Spleen (tissue), 13 donors: ENCODE data around the gene MAN1B1. TPM values are rescaled to one million over a fixed set of nuclear protein-coding genes. Genes with fewer than 3 reads are reported as not detected.

Source experiments
- DNase-seq: peaks from one replicate; pipeline ENCODE4 v3.0.0-alpha.2; 2020
- H3K27ac ChIP-seq, 8 donors: fragments of 200-600 bp; sonication (generic) in 7 of 8; 1 replicate in 4 of 8; 2 replicates in 4 of 8; pipeline versions ENCODE4 v1.5.0 to v1.8.0; 2016 to 2021; ENCODE audit warnings: inconsistent platforms in 4 of 8, mild to moderate bottlenecking in 4 of 8, moderate library complexity in 1 of 8
- H3K27me3 ChIP-seq, 7 donors: fragments of 200-600 bp; sonication (generic) in 6 of 7; replicated peaks in 1 of 7; 1 replicate in 4 of 7; 2 replicates in 3 of 7; pipeline versions ENCODE4 v1.5.0 to v1.8.0; 2016 to 2021; ENCODE audit warnings: inconsistent platforms in 3 of 7, mild to moderate bottlenecking in 1 of 7
- H3K36me3 ChIP-seq, 6 donors: fragments of 200-600 bp; sonication (generic) in 5 of 6; 1 replicate in 4 of 6; 2 replicates in 2 of 6; pipeline versions ENCODE4 v1.5.0 to v1.8.0; 2016 to 2021; ENCODE audit warnings: inconsistent platforms in 2 of 6
- H3K4me1 ChIP-seq, 6 donors: fragments of 200-600 bp; sonication (generic) in 5 of 6; 1 replicate in 3 of 6; 2 replicates in 3 of 6; pipeline versions ENCODE4 v1.5.0 to v1.8.0; 2016 to 2021; ENCODE audit warnings: inconsistent platforms in 3 of 6
- H3K4me3 ChIP-seq, 8 donors: fragments of 200-600 bp; sonication (generic) in 7 of 8; 1 replicate in 4 of 8; 2 replicates in 4 of 8; pipeline versions ENCODE4 v1.5.0 to v1.8.0; 2016 to 2021; ENCODE audit warnings: inconsistent platforms in 4 of 8, mild to moderate bottlenecking in 4 of 8, moderate library complexity in 2 of 8
- H3K9me3 ChIP-seq, 8 donors: fragments of 200-600 bp; sonication (generic) in 7 of 8; 1 replicate in 4 of 8; 2 replicates in 4 of 8; pipeline versions ENCODE4 v1.5.0 to v1.8.0; 2016 to 2021; ENCODE audit warnings: inconsistent platforms in 4 of 8
- CTCF ChIP-seq, 11 experiments: fragments of 200-600 bp in 7 of 11; fragments of 450-650 bp in 4 of 11; sonication (generic) in 4 of 11; IDR thresholded peaks in 8 of 11; conservative IDR thresholded peaks in 3 of 11; 1 replicate in 7 of 11; 2 replicates in 4 of 11; pipeline versions ENCODE4 v1.4.0 to v1.8.0; 2016 to 2021; ENCODE audit warnings: antibody characterized with exemption in 11 of 11, inconsistent platforms in 4 of 11, mild to moderate bottlenecking in 1 of 11
- POLR2A ChIP-seq, 3 donors: fragments of 450-650 bp; IDR thresholded peaks; one replicate each; pipeline ENCODE4 v1.5.1; 2017; ENCODE audit warnings: antibody characterized with exemption in 3 of 3, mild to moderate bottlenecking in 1 of 3
- POLR2AphosphoS5 ChIP-seq, 3 donors: sonication (generic); formaldehyde crosslinking; IDR thresholded peaks; one replicate each; pipeline ENCODE4 v1.5.1; 2017; ENCODE audit warnings: antibody characterized with exemption in 3 of 3
- WGBS, 5 donors: extraction: QIAGEN DNeasy Blood & Tissue Kit in 3 of 5; methylation state at CpG; one replicate each; pipeline versions ENCODE4 v1.1.5 to v1.1.7; 2013 to 2018; 5-methylcytosine and 5-hydroxymethylcytosine counted together
- intact Hi-C: fragments of 100-400 bp; cut with DNase I; formaldehyde crosslinking; loops from one replicate; pipeline ENCODE4 v1.15.0; 2023; ENCODE audit warnings: low total_unique reads
- long read RNA-seq, 2 donors: transcript quantifications; one replicate each; lab custom pipeline, GENCODE V29; 2026
- polyA plus RNA-seq, 3 donors: library from polyadenylated mRNA; stranded (reverse); fragments of 200-250 nt; gene quantifications; one replicate each; pipeline ENCODE4 v1.2.1, GENCODE V29; 2013
- total RNA-seq, 7 donors: library from RNA; depleted of rRNA in 3 of 7; stranded (reverse); fragments of >200 nt in 3 of 7; fragmentation: NEBNext Ultra II Directional in 4 of 7; extraction: Animal tissue kit (Norgen Biotek cat#: 25700) in 4 of 7; gene quantifications; one replicate each; pipeline versions ENCODE4 v1.1.0 to v1.2.1, GENCODE V29; 2016 to 2021
- donor health status: healthy with polysubstance abuse.
- donor health status: DM: no; HTN: no; CAD: no; lungs with moderate emphysema.
- donor health status: DM: no; HTN: no; CAD: no.
- donor health status: Bipolar disorder and iron deficiency.
- donor health status: healthy.
- donor health status: DM: no; HTN: no; CAD: no.
- donor health status: DM: yes; HTN: yes; CAD: no.

MAN1B1 gene
- total RNA-seq = 10 to 100 TPM; 43.2 to 67.9 (median 51.7) TPM
- polyA plus RNA-seq = 100 to 1,000 TPM in 1 of 3 donors, 10 to 100 TPM in 2; 49.6 to 112 (median 90.0) TPM
- long read RNA-seq, donor 1, transcript MAN1B1-202 (13 exons, 2,769 nt) = major isoform, 8 of 9 reads
- long read RNA-seq, donor 1, partial matches to known transcripts = 0 of 9 reads
- long read RNA-seq, donor 1, other reads (novel, unspliced or antisense) = 0 of 9 reads
- long read RNA-seq, donor 2, full-length matches to known transcripts = 9 of 9 reads
- long read RNA-seq, donor 2, partial matches to known transcripts = 0 of 9 reads
- long read RNA-seq, donor 2, other reads (novel, unspliced or antisense) = 0 of 9 reads

DNA sequence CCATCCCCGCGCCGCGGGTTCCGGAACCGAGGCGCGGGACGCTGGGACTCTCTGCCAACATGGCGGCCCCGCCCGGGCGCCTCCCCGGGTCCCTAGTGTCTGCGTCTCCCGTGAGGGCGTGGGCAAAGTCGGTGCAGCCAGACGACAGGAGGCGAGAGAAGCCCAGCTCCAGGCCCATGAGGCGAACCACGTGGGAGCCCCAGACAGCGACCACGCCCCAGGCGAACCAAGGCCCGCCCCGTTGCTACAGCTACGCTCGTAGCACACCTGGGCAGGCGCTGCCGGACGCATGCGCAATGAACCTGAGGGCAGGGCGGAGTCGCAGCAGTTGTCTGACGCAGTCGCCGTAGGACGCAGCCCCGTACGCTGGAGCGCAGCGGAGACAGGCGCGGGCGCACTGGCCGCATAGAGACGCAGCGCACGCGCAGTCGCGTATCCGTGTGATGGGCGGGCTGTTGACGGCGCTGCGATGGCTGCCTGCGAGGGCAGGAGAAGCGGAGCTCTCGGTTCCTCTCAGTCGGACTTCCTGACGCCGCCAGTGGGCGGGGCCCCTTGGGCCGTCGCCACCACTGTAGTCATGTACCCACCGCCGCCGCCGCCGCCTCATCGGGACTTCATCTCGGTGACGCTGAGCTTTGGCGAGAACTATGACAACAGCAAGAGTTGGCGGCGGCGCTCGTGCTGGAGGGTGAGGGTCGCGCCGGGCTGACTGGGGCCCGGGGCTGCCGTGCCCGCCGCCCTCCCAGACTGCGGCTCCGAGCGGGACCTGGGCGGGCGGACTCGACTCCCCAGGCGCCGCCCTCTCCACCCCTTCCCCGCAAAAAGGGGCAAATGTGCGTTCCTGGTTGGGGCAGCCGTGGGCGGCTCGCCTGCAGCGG, at the start of gene MAN1B1:
Gene MAN1B1, plus strand, starts transcription at position 455 of the 878 bp plus-strand sequence. Its CDS starts 15 bp downstream, at position 470.
- peak; percentile 100 for DNase-seq
- H3K4me3 ChIP-seq = peak within 1 kb of the TSS; percentile 67 to 90 (median 79)
- H3K27me3 ChIP-seq = no peaks in the 10 kb centered on the region
- peaks cover 0 to 52% (median 22%) of the 10 kb centered on the region in 6 donors for H3K36me3 ChIP-seq
- 0 to 1% (median 0%) methylated on average over 39 to 101 of the region's 101 CpGs for WGBS, 5 donors
- H3K27ac ChIP-seq = peak within 1 kb of the TSS; percentile 89 to 98 (median 96)
- no peaks in the 10 kb centered on the region for H3K9me3 ChIP-seq
- intact Hi-C loops = no loop called here
- TF ChIP-seq POLR2AphosphoS5 (IDR thresholded peaks at IDR 0.05) (peak; percentile 91 to 97 (median 96)), CTCF (IDR thresholded peaks at IDR 0.05 in 8 of 11, conservative IDR thresholded peaks at IDR 0.05 in 3 of 11) (peak in 3 of 11 experiments; percentile 6 to 46 (median 35)), POLR2A (IDR thresholded peaks at IDR 0.05) (peak; percentile 36 to 85 (median 51))
- H3K4me1 ChIP-seq = peaks cover 14 to 72% (median 35%) of the 10 kb centered on the region in 6 donors

DNA sequence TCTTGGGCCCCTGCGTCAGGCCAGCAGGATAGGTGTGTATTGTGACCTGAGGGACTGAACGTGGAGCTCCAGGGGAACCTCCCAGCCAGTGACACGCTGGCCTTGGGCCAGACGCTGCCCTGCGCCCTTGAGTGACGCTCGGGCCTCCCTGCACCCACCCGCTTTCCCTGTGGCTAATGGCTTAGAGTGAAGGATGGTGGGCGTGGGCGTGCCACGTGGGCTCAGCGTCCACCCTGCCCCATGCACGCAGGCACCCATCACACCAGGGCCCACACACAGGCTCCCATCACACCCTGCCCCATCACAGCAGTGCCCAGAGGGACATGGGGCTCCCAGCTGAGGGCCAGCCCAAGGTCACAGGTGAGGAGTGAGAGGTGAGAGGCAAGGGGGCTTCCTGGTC, 49.8 kb upstream of the MAN1B1 start:
- TF ChIP-seq POLR2A (IDR thresholded peaks at IDR 0.05) = no peak
- no peak for TF ChIP-seq CTCF (IDR thresholded peaks at IDR 0.05 in 8 of 11, conservative IDR thresholded peaks at IDR 0.05 in 3 of 11)
- peak in 2 of 3 donors; percentile 50 to 79 for TF ChIP-seq POLR2AphosphoS5 (IDR thresholded peaks at IDR 0.05)
- Histone ChIP-seq H3K4me1 (peaks cover 27 to 72% (median 49%) of the 10 kb centered on the region in 6 donors), H3K36me3 (peaks cover 0 to 42% (median 10%) of the 10 kb centered on the region in 6 donors), H3K27me3 (peaks cover 0 to 29% (median 0%) of the 10 kb centered on the region in 7 donors), H3K9me3 (no peaks in the 10 kb centered on the region), H3K27ac (no peak overlapping the region), H3K4me3 (no peak overlapping the region)
- intact Hi-C loops = loop anchor here (5.0 to 10.0 kb wide), 2 partner anchors 92 to 250 kb away; partner anchors contain the start of genes C8G and FBXW5
- 58 to 82% (median 69%) methylated on average over 4 to 13 of the region's 13 CpGs for WGBS, 5 donors
- no peak for DNase-seq

DNA sequence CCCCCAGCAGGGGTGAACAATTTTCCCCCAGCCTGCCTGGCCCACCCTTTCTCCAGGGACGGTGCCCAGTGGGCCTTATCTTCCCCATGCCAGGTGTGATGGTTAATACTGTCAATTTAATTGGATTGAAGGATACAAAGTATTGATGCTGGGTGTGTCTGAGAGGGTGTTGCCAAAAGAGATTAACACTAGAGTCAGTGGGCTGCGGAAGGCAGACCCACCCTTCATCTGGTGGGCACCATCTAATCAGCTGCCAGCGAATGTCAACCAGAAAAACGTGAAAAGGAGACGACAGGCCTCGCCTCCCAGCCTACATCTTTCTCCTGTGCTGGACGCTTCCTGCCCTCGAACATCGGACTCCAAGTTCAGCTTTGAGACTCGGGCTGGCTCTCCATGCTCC, 49.3 kb upstream of the MAN1B1 start:
- Histone ChIP-seq H3K36me3 (peaks cover 0 to 42% (median 10%) of the 10 kb centered on the region in 6 donors), H3K4me1 (peaks cover 22 to 72% (median 47%) of the 10 kb centered on the region in 6 donors), H3K27ac (no peak overlapping the region), H3K4me3 (no peak overlapping the region), H3K9me3 (no peaks in the 10 kb centered on the region), H3K27me3 (peaks cover 0 to 32% (median 0%) of the 10 kb centered on the region in 7 donors)
- WGBS, 5 donors = 84 to 93% (median 89%) methylated on average over 10 of the region's 10 CpGs
- intact Hi-C loops = loop anchor here (5.0 to 10.0 kb wide), 2 partner anchors 93 to 250 kb away; partner anchors contain the start of genes C8G and FBXW5
- no peak for DNase-seq
- TF ChIP-seq CTCF (IDR thresholded peaks at IDR 0.05 in 8 of 11, conservative IDR thresholded peaks at IDR 0.05 in 3 of 11) (no peak), POLR2A (IDR thresholded peaks at IDR 0.05) (no peak), POLR2AphosphoS5 (IDR thresholded peaks at IDR 0.05) (no peak)
